K562 (cell line): ENCODE data around the gene CSNK1G3. TPM values are rescaled to one million over a fixed set of nuclear protein-coding genes. Genes with fewer than 3 reads are reported as not detected.

Experiments
- ATAC-seq: fragments of 200-7000 bp; cut with Tn5 transposase; 3 replicates; pipeline ENCODE4 v1.9.1; 2020; ENCODE audit warnings: moderate library complexity
- BruUV-seq: library from RNA; stranded (reverse); fragments of 400-500 nt; replicated peaks from 2 replicates; lab custom pipeline; 2021; lab: Mats Ljungman, UMichigan
- CTCF ChIA-PET: fragments of 300-600 bp; formaldehyde crosslinking; extraction: SDS; loops from one replicate; lab custom pipeline; 2021; ENCODE audit warnings: low intra/inter-chr PET ratio; lab: Yijun Ruan, JAX
- POLR2A ChIA-PET: fragments of 300-600, 350-650 bp; sonication (Branson Sonifier 250); formaldehyde crosslinking; extraction: SDS; loops from one replicate; lab custom pipeline; 2021; ENCODE audit warnings: antibody characterized with exemption, inconsistent platforms; lab: Yijun Ruan, JAX
- DNase-seq, 4 experiments: peaks; one replicate each; pipeline versions ENCODE4 v3.0.0 to v3.0.0-alpha.2; 2011 to 2018; ENCODE audit warnings: low spot score in 3 of 4, mixed read lengths in 3 of 4; ENCODE audit errors: extremely low read depth in 1 of 4
- FAIRE-seq: peaks from 2 replicates; lab custom pipeline; 2011; peaks lifted over from hg19 to GRCh38; lab: Jason Lieb, UNC
- H2AFZ ChIP-seq: 2 replicates; pipeline ENCODE4 v1.6.0; 2011; ENCODE audit warnings: low read depth, low read length, control low read depth, inconsistent platforms
- H3K27ac ChIP-seq: fragments of 200-600 bp; 3 replicates; pipeline ENCODE4 v1.8.0; 2011; ENCODE audit warnings: low read depth, mild to moderate bottlenecking, control low read depth, inconsistent platforms, low read length, moderate library complexity, mixed read lengths; ENCODE audit errors: extremely low read depth
- H3K27me3 ChIP-seq, 2 experiments: fragments of 300-600 bp in 1 of 2; 2 replicates in 1 of 2; 3 replicates in 1 of 2; pipeline versions ENCODE4 v1.6.0 to v1.8.0; 2011; ENCODE audit warnings: inconsistent platforms in 2 of 2, low read length in 2 of 2, mild to moderate bottlenecking in 1 of 2, mixed read lengths in 1 of 2, moderate library complexity in 1 of 2; ENCODE audit not compliant: control insufficient read depth in 2 of 2, insufficient read depth in 2 of 2
- H3K36me3 ChIP-seq: fragments of 300-600 bp; 3 replicates; pipeline ENCODE4 v1.8.0; 2011; ENCODE audit warnings: mild to moderate bottlenecking, low read length, inconsistent platforms; ENCODE audit not compliant: control insufficient read depth, insufficient read depth
- H3K4me1 ChIP-seq, 2 experiments: fragments of 200-600 bp in 1 of 2; replicated peaks in 1 of 2; 2 replicates in 1 of 2; 3 replicates in 1 of 2; pipeline versions ENCODE4 v1.5.1 to v1.8.0; 2011; ENCODE audit warnings: inconsistent platforms in 2 of 2, low read length in 2 of 2, mild to moderate bottlenecking in 1 of 2, mixed read lengths in 1 of 2, moderate library complexity in 1 of 2; ENCODE audit not compliant: control insufficient read depth in 2 of 2, insufficient read depth in 2 of 2
- H3K4me2 ChIP-seq: 2 replicates; pipeline ENCODE4 v1.6.1; 2011; ENCODE audit warnings: low read length, control low read depth, inconsistent platforms, mixed read lengths; ENCODE audit not compliant: insufficient read depth
- H3K4me3 ChIP-seq: fragments of 200-600 bp; sonication (generic), shearing (Covaris generic); 2 replicates; pipeline ENCODE4 v1.5.1; 2016; ENCODE audit warnings: control low read depth, inconsistent platforms
- H3K79me2 ChIP-seq: fragments of 200-600 bp; 3 replicates; pipeline ENCODE4 v1.8.0; 2011; ENCODE audit warnings: low read length, inconsistent platforms; ENCODE audit not compliant: control insufficient read depth, insufficient read depth
- H3K9ac ChIP-seq, 2 experiments: 2 replicates each; pipeline versions ENCODE4 v1.6.0 to v1.6.1; 2011; ENCODE audit warnings: low read depth in 2 of 2, low read length in 2 of 2, control low read depth in 1 of 2, inconsistent platforms in 1 of 2, mild to moderate bottlenecking in 1 of 2, mixed read lengths in 1 of 2; ENCODE audit not compliant: insufficient read depth in 1 of 2
- H3K9me1 ChIP-seq: one replicate; pipeline ENCODE4 v1.6.0; 2011; ENCODE audit warnings: inconsistent platforms, mild to moderate bottlenecking, low read length, moderate library complexity; ENCODE audit not compliant: control insufficient read depth, insufficient read depth
- H3K9me3 ChIP-seq: replicated peaks from 2 replicates; pipeline ENCODE4 v1.5.1; 2011; ENCODE audit warnings: low read depth, low read length, inconsistent platforms; ENCODE audit not compliant: control insufficient read depth, insufficient read depth
- H4K20me1 ChIP-seq: replicated peaks from 2 replicates; pipeline ENCODE4 v1.6.1; 2011; ENCODE audit warnings: low read length, inconsistent platforms, mixed read lengths; ENCODE audit not compliant: control insufficient read depth, insufficient read depth
- C11orf30 ChIP-seq: fragments of 450-650 bp; IDR thresholded peaks from 2 replicates; pipeline ENCODE4 v1.6.1; 2016; ENCODE audit warnings: low read depth, mild to moderate bottlenecking
- CTBP1 ChIP-seq: fragments of 450-650 bp; IDR thresholded peaks from 2 replicates; pipeline ENCODE4 v1.6.1; 2016; ENCODE audit warnings: borderline replicate concordance
- CTCFL ChIP-seq: IDR thresholded peaks from 2 replicates; pipeline ENCODE4 v1.6.1; 2011; ENCODE audit warnings: borderline replicate concordance, low read depth, mild to moderate bottlenecking, moderate library complexity, low read length; ENCODE audit not compliant: insufficient read depth, poor library complexity, severe bottlenecking
- KDM5B ChIP-seq: fragments of 200-600 bp; sonication (generic); IDR thresholded peaks from 2 replicates; pipeline ENCODE4 v1.6.1; 2012; ENCODE audit warnings: low read depth, mild to moderate bottlenecking, moderate library complexity, low read length, control low read depth, inconsistent platforms; ENCODE audit not compliant: insufficient replicate concordance
- SLC30A9 ChIP-seq: fragments of 250-450 bp; sonication (Bioruptor Pico); IDR thresholded peaks from 2 replicates; pipeline ENCODE4 v1.8.0; 2022; ENCODE audit warnings: mild to moderate bottlenecking, moderate library complexity
- TEAD4 ChIP-seq, 2 experiments: sonication (generic) in 1 of 2; formaldehyde crosslinking in 1 of 2; IDR thresholded peaks; 2 replicates each; pipeline versions ENCODE4 v1.6.1 to v1.8.0; 2012 to 2022; ENCODE audit warnings: borderline replicate concordance in 1 of 2, inconsistent platforms in 1 of 2, low read length in 1 of 2, mild to moderate bottlenecking in 1 of 2, missing genetic modification reagents in 1 of 2
- ZNF316 ChIP-seq: fragments of 450-650 bp; IDR thresholded peaks from 2 replicates; pipeline ENCODE4 v1.6.1; 2016
- ZNF518B ChIP-seq: fragments of 250-450 bp; sonication (Bioruptor Pico); IDR thresholded peaks from 2 replicates; pipeline ENCODE4 v1.5.0; 2021; ENCODE audit warnings: mild to moderate bottlenecking, moderate library complexity
- WGBS: fragments of 100-300 bp; shearing (Covaris generic); methylation state at CpG from one replicate; pipeline ENCODE4 v1.1.6; 2016; ENCODE audit warnings: low coverage, mixed read lengths; ENCODE audit not compliant: insufficient coverage; ENCODE audit errors: missing lambda C conversion rate; 5-methylcytosine and 5-hydroxymethylcytosine counted together
- in situ Hi-C: fragments of 300-500 bp; cut with MboI; formaldehyde crosslinking; loops from 4 replicates; pipeline ENCODE4 v1.15.0; 2018; ENCODE audit warnings: inconsistent platforms, mixed read lengths
- intact Hi-C: fragments of 100-400 bp; cut with micrococcal nuclease; formaldehyde crosslinking; loops from 2 replicates; pipeline ENCODE4 v1.14.2; 2022
- polyA plus RNA-seq, 8 experiments: library from polyadenylated mRNA; depleted of rRNA in 4 of 8; stranded (reverse) in 5 of 8; unstranded in 3 of 8; fragments of >200 nt; fragmentation: Nextera tagmentation in 2 of 8; fragmentation: Illumina TruSeq in 1 of 8; extraction: Ambion mirVana in 2 of 8; extraction: Trizol in 1 of 8; gene quantifications; 2 replicates each; pipeline versions ENCODE4 v1.2.1 to v1.2.3, GENCODE V29; 2011 to 2014; ENCODE audit warnings: inconsistent platforms in 1 of 8, missing spikeins in 1 of 8
- total RNA-seq, 7 experiments: library from RNA; depleted of rRNA in 6 of 7; stranded (reverse); fragments of >200 nt in 6 of 7; fragmentation: Illumina TruSeq in 2 of 7; extraction: Trizol in 2 of 7; gene quantifications; 2 replicates each; pipeline versions ENCODE4 v1.2.1 to v1.2.3, GENCODE V29; 2011 to 2021; ENCODE audit warnings: low replicate concordance in 1 of 7

CSNK1G3 gene
- total and polyA plus RNA-seq, 9 of the 15 experiments (the other 6 are each of a cell fraction or from before 2014, with no cell fraction given), result 8.3 to 27.6 (median 16.5) TPM

GRCh38 chr5:123538670-123539459 lies 26.9 kb downstream of the CSNK1G3 start:
- Histone ChIP-seq H3K9me1 (no peaks in the 10 kb centered on the region), H3K4me3 (no peak overlapping the region), H3K27me3 (no peaks in the 10 kb centered on the region), H3K9me3 (no peaks in the 10 kb centered on the region), H3K4me1 (no peaks in the 10 kb centered on the region), H3K4me2 (no peak overlapping the region), H3K79me2 (peaks cover 18% of the 10 kb centered on the region; the same call in 2 of the 3 replicates), H3K27ac (no peak overlapping the region), H3K36me3 (no peaks in the 10 kb centered on the region), H2AFZ (no peak overlapping the region), H4K20me1 (no peaks in the 10 kb centered on the region; the same call in 1 of the 2 replicates), H3K9ac (no peak overlapping the region)
- no peak for DNase-seq
- no peak for ATAC-seq
- in situ Hi-C loops (no loop called here), intact Hi-C loops (no loop called here)
- FAIRE-seq, result no peak
- ChIA-PET CTCF (no interaction called here), POLR2A (interaction anchor here (0.6 kb wide), 1 partner anchor 835 kb away, joined by 3 read pairs; no protein-coding TSS in a partner anchor)
- WGBS, result 55% methylated on average over 8 of the region's 8 CpGs
- TF ChIP-seq TEAD4 (IDR thresholded peaks at IDR 0.05; ENCODE audit: low read length) (no peak), TEAD4 (CRISPR knock-in tag; IDR thresholded peaks at IDR 0.05; ENCODE audit: borderline replicate concordance) (no peak), C11orf30 (peak; percentile 44; the same call in 1 of the 2 replicates), ZNF316 (peak; percentile 70)
- no TSS peak for BruUV-seq

- ChIA-PET CTCF (no interaction called here), POLR2A (interaction anchor here (0.7 to 0.9 kb wide), 2 partner anchors 10 to 117 kb away, joined by 3 to 4 read pairs; no protein-coding TSS in a partner anchor)
- Histone ChIP-seq H3K9me1 (no peaks in the 10 kb centered on the region), H3K27me3 (no peaks in the 10 kb centered on the region), H3K36me3 (no peaks in the 10 kb centered on the region), H3K4me1 (no peaks in the 10 kb centered on the region), H3K4me2 (no peak overlapping the region), H3K79me2 (peaks cover 19% of the 10 kb centered on the region), H3K4me3 (no peak overlapping the region), H2AFZ (no peak overlapping the region), H4K20me1 (no peaks in the 10 kb centered on the region; the same call in 1 of the 2 replicates), H3K9ac (no peak overlapping the region), H3K9me3 (no peaks in the 10 kb centered on the region), H3K27ac (no peak overlapping the region)
- FAIRE-seq (no peak), ATAC-seq (no peak), DNase-seq (no peak)
- intact Hi-C loops (no loop called here), in situ Hi-C loops (no loop called here)
- WGBS, result 51% methylated on average over 7 of the region's 7 CpGs
- BruUV-seq, result no TSS peak
- TF ChIP-seq CTBP1 (no peak), ZNF518B (CRISPR knock-in tag) (no peak), CTCFL (no peak), SLC30A9 (CRISPR knock-in tag) (no peak), KDM5B (no peak)
Measured at GRCh38 chr5:123540534-123540933, 28.6 kb downstream of the CSNK1G3 start.
